HG03457 (cell line): Measurements from ENCODE around the gene ZACN.
A peak's percentile ranks its signal among the peaks of the same experiment; 100 is the strongest.

Experiments
- ATAC-seq: cut with Tn5 transposase; IDR thresholded peaks from one replicate; pipeline ENCODE4 v1.9.1; 2021; ENCODE audit warnings: moderate number of reproducible peaks; ENCODE audit not compliant: unreplicated experiment

Gene ZACN

DNA sequence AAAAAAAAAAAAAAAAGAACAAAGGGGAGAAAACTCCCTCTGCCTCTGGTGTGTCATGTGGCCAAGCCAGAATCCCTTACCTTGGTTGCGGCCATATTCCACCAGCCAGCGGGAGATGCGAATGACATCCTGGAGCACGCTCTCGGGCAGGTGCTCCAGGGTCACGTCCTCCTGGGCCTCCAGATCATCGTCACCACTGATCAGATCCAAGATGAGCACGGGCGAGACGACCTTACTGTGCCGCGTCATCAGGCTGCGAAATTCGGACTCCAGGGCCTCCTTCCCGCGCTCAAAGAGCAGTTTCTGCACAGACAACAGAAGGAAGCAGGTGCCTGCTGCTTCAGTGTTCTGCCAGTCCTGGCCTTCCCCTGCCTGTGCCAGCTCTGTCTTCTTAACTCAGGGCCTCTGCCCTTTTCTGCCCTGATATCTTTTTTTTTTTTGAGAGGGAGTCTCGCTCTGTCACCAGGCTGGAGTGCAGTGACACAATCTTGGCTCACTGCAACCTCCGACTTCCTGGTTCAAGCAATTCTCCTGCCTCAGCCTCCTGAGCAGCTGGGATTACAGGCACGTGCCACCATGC is 18.8 kb downstream of the ZACN start:
- no peak for ATAC-seq

DNA sequence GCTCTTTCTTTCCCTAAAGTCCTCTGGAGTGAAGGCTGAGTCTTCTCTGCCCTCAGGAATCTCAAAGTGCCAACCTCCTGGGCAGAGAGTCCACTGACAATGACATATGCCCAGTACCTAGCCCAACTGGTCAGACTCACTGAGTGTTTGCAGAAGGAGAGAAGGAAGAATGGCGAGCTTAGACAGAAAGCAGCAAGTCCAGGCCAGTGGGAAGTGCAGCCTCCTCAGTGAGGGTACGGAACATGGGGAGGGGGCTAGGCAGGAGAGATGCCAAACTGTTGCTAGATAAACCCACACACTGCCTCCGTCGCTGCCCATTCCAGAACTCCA is 23.9 kb downstream of the ZACN start:
- ATAC-seq: no peak

DNA sequence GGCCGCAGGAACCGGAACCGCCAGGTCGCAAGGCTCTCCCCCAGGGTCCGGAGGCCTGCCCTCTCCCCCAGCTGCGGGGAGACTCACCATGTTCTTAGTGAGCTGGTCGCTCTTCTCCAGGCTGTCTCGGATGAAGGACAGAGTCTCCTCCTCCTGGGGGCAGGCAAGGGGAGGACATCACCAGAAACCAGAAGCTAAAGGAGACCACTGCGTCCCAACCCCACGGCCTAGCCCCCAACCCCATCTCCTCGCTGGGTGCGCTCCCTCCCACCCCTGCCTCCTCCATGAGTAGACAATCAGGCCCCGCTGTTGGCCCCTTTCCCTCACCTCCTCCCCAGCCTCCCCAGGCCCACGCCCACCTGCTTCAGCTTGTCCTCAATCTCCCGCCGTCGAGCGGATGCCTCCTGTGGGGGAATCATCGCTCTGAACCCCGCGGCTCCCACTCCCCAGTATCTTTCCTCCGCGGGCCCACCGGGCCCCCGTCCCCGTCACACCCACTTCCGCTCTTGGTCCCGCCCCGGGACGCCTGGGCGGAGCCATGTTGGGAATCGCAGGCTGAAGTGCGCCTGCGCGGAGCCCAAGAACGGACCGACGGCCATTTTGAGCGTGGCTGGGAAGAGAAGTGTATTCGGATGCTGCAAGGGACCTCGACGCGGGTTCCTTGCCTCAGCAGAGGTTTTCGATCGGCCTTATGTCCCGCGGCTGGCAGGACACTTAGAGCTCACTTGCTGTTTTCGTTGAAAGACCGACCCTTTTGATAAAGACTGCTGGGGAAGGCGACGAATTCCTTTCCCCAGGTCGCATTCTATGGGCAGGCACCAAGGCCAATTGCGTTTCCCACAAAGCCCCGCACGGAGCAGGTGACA is 24.5 kb downstream of the ZACN start, which contains the start of gene EXOC7:
EXOC7 (minus strand) TSS at position 514 of the 866 bp plus-strand sequence; CDS start at position 419, 95 bp downstream.
- ATAC-seq: peak; percentile 78

DNA sequence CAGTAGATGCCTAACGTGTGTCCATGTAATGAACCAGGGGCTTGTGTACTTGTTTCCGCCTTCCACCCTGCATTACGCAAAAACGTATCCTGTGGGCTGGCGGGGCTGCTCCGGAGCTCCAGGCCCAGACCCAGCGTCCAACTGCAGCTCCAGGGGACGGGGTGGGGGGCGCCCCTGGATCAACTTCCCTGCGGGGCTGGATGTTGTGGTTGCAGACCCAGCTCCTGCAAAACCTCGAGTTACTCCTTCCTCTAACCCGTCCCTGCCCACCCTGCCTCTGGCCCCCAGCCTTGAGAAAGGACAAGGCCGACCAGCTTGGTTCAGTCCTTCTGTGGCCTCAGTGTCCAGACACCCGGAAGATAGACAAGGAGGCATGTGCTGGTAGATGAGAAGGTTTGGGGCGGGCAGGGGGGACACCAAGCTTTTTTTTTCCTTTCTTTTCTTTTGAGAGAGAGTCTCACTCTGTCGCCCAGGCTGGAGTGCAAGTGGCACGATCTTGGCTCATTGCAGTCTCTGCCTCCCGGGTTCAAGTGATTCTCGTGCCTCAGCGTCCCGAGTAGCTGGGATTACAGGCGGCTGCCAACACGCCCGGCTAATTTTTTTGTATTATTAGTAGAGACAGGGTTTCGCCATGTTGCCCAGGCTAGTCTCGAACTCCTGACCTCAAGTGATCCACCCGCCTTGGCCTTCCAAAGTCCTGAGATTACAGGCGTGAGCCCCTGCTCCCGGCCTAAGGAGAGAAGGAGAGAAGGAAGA is 25.3 kb downstream of the ZACN start:
- ATAC-seq: no peak

DNA sequence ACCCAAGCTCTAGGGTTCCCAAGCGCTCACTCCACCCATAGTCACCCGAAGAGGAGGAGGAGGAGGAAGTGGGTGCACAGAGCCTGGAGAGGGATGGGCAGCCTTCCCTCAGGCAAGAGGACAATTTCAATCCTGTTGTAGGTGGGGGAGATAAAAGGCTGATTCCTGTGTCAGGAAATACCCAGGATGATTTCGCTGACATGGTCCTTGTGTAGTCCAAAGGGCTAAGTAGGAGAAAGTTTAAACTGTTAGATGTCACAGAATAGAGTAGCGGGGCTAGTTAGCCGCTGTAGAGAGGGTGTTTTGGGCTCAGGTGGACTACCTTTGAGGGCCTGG is 25.9 kb downstream of the ZACN start:
- ATAC-seq: no peak

DNA sequence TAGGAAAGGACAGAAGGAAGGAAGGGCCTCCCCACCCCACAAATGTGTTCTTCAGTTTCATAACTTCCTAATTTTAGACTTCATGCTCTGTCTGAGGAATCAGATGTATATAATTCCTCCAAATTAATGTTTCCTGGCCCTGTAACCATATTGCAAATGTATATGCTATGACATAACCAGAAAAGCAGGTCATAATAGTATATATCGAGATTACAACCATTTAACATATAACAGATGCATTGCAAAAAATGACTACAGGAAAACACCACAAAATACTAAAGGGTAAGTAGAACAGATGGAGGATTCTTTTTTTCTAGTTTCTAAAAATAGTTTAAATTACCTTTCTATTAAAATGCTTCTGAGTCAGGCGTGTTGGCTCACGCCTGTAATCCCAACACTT is 27.7 kb downstream of the ZACN start:
- ATAC-seq: no peak

DNA sequence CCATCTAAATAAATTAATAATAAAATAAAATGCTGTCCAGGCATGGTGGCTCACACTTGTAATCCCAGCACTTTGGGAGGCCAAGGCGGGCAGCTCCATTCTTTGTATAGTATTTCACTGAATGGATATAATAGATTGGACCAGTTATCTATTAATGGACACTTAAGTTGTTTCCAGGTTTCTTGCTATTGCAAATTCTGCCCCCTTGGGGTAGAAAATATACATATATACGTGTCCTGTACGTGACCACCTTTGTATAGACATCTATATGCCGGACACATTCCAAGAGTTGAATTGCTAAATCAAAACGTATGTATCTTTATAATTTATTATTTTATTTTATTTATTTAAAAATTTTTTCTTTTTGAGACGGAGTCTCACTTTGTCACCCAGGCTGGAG is 28.5 kb downstream of the ZACN start:
- no peak for ATAC-seq

DNA sequence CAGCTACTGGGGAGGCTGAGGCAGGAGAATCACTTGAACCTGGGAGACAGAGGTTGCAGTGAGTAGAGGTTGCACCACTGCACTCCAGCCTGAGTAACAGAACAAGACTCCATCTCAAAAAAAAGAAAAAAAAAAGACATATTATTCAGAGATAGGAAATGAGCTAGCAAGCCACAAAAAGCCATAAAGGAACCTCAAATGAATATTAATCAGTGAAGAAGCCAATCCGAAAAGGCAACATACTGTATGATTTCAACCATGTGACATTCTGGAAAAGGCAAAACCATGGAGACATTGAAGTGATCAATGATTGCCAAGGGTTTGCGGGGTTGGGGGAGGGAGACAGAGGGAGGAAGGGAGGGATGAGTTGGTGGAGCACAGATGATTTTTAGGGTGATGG is 33.0 kb downstream of the ZACN start:
- no peak for ATAC-seq

DNA sequence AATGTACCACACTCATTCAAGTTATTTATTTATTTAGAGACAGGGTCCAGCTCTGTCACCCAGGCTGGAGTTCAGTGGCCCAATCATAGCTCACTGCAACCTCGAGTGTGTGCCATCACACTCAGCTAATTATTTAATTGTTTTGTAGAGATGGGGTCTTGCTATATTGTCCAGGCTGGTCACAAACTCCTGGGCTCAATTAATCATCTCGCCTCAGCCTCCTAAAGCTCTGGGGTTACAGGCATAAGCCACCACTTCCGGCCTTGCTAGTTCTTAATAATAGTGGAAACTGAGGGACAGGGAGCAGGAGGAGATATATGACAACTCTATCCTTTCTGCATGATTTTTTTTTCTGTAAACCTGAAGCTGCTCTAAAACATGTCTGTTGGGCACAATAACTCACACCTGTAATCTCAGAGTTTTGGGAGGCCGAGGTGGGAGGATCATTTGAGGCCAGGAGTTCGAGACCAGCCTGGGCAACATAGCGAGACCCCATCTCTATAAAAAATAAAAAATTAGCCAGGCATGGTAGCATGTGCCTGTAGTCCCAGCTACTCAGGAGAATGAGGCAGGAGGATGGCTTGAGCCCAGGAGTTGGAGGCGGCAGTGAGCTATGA is 36.3 kb downstream of the ZACN start:
- no peak for ATAC-seq

DNA sequence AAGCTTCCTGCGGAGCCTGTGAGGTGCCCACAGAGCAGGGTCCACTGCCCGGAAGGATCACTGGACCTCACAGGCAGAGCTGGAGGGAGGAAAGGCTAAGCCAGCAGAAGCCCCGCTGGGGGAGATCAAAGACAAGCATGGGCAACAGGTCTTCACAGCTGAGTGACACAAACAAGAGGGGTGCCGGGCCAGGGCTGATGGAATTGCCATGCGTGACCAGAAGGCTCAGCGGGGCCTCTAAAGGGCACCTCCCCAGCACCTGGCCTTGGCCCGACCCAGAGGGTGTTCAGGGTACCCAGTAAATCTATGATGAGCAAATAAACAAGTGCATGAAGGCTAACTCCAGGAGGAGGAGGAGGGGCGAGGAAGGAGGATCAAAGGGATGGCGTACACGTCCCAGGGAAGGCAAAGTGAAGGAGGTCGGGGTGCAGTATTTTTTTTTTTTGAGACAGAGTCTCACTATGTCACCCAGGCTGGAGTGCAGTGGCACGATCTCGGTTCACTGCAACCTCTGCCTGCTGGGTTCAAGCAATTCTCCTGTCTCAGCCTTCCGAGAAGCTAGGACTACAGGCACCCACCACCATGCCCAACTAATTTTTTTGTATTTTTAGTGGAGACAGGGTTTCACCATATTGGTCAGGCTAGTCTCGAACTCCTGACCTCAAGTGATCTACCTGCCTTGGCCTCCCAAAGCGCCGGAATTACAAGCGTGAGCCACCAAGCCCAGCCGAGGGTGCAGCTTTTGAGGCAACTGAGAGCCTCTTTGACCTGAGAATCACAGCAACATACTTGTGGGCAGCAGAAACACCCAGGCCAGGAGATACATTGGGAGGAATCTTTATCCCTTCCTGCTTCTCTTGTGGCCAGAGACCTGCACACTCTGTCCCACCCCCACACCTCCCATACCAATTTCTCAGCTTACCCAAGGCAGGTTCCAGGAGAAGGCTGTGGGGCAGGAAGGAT is 40.7 kb downstream of the ZACN start:
- ATAC-seq: no peak

DNA sequence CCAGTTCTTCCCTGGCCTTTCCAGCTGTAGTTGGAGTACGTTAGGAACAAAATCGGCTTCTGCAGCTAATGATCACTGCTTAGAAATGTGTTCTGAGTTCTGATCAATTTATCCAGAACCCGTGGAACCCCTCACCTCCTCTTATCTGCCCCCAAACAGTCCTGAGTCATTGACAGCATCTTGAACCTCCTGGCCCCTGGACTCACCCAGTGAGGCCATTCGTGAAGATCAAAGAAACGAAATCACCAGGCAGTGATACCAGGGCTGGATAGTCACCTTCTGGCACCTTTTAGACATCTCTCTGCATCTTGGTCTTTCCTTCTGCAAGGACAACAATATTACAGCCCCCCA is 41.7 kb downstream of the ZACN start:
- no peak for ATAC-seq

DNA sequence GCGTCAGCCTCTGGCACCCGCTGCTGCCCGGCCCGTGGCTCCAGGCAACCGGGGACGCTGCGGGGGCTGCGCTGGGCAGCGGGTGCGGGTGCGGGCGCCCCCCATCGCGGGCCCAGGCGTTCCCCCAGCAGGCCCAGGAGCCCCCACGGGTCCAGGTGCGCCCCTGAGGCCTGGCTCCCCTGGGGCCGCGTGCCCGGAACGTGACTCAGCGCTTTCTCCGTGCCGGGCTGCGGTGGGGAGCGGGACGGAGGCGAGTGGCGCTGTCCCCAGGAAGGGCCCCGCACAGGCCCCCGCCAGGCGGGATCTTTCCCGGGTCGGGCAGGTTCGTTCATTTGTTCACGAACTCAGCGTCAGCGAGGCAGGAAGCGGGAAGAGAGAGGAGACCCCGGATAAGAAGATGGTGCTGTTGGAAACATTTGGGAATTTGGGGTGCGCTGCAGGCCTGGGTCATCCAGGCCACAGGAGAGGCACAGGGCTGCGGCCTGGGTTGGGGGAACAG is 43.0 kb downstream of the ZACN start:
- ATAC-seq: no peak

DNA sequence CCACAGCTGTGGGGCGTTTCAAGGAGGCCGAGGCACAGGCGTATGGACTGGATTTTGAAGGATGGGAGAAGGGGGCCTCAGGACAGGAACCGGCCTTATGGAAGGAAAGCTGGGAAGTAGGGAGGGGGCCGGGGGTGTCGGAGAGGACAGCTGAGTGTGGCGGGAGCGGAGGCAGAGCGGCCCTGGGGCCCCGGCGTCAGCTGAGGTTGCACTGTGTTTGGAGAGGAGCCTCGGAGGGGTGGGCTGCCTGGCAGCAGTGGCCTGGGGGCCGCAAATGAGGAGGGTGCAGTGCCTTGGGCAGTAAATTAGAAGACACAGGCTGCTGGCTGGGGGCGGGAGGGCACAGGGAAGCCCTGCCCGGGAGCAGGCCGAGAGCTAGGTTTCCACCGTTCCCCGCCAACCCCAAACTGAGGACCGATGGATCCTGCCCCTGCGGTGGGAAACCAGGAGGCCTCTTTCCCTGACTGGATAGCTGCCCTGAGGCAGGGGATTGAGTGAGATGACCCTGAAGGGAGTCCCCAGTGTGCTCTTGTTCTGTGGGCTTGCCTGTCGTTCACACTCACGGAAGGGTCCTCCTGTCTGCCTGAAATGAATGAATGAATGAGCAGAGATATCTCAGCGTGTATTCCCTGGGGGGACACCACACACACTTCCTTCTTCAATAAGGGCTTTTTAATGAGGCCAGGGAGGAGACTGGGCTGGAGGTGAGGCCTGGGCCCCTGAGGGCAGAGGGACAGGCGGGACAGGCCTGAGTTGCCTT is 43.6 kb downstream of the ZACN start:
- no peak for ATAC-seq

DNA sequence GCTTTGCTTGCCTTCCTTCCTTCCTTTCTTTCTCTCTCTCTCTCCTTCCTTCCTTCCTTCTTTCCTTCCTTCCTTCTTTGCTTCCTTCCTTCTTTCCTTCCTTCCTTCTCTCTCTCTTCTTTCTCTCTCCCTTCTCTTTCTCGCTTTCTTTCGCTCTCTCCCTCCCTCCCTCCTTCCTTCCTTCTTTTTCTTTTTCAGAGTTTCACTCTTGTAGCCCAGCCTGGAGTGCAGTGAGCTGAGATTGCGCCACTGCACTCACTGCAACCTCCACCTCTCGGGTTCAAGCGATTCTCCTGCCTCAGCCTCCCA is 44.2 kb downstream of the ZACN start:
- ATAC-seq: no peak

DNA sequence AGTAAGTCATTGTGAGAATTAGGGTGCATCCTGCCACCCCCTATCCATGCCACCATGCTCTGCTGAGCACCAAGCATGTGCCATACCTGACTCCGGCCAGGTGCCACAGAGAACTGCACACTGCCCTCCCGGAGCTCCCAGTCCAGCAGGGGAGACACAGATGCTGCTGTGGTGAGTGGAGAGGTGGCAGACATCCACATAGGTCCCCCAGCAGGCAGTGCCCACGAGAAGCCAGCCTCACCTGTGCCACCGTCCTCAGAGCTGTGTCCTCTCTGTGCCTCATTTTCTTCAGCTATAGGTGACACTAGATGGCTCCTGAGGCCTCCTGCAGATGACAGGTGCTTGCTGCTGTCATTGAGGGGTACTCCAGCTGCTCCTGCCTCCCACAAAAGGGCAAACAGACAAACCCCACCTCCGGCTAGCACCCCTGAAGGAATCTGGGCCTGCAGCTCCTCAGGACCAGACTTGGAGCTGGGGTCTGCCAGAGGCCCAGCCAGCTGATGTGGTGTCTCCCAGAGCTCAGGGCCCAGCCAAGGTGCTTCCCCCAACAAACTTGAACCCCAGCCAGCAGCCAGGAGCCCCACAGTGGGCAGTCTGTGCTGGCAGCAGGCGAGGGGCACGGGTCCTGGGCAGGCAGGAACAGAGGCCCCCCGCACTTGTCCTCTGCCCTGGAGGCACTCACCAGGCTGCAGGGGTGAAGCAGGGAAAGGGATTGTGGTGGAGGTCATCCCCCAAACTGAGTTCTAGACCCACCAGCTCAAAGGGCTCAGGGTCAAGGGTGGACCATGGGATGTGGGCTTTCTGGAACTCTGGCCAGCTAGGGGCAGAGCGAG is 45.0 kb downstream of the ZACN start:
- ATAC-seq: no peak

DNA sequence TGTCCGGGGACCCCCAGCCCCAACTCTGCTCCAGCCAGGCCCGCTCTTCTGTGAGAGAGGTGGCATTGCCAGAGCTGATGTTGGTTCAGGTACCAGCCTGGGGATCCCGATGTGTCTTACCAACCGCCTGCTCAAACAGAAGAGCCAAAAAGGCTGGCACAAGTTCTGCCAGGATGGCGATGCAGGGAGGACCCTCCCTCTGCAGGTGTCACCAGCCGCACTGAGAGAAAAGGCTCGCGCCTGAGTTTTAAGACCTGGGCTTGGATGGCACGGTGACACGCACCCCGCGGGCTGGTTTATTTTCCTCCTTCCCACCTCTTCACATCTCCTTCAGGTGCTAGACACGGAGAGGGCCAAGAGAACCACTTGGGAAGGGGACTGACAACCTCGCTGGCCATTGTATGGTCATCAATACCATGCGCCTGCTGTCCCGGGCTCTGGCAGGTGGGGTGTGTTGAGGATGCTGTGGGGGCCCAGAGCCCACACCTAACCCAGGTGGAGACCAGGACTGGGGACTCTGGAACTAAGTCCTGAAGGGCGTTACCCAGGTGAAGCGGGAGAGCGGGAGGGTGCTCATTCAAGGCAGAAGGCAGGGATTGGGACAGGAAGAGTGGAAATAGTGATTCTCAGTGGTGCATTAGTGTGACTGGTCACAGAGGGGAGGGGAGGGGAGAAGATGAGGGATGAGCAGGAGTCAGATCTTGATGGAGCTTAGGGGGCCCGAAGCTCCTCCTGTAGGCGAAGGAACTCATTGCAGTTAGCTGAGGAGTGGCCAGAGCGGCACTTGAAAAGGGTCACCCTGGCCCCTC is 45.8 kb downstream of the ZACN start:
- ATAC-seq: no peak

DNA sequence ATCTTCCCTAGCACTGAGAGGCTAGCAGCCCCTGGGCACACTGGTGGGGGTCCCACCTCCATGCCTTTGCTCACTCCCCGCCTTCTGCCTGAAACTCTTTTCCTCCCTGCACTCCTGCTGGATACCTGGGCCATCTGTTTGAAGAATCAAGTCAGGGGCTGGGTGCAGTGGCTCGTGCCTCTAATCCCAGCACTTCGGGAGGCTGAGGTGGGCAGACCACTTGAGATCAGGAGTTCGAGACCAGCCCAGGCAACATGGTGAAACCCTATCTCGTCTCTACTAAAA is 46.4 kb downstream of the ZACN start:
- ATAC-seq: no peak

DNA sequence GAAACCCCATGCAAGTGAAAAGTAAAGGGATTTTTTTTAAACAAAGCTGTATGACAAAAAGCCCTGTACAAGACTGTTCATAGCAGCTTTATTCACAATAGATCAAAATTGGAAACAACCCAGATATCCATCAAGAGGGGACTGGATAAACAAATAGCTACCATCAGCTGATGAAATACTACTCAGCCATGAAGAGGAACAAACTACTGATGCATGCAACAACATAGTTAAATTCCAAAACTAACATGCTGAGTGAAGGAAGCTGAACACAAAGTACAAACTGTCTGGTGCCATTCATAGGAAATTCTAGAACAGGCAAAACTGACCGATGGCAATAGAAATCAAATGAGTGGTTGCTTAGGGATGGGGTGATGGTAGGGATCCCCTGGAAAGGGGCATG is 46.9 kb downstream of the ZACN start:
- ATAC-seq: no peak
